ENCODE results near the gene TGFBR3.

DNA sequence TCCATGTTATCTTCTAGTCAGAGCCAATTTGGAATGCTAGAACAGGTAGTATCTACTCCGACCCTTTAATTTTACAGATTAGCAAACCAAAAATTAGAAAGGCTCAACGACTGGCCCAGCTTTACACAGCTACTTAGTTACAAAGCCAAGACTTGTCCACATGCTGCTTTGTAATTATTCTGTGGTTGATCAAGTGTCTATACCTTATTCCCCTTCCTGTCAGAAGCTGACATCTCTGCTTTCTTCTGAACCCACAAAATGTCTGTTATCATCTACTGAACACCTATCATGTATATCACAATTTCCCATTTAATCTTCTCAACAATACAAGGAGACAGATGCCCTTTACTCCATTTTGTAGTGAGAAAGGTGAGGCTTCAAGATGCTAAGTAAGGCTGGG, 15.6 kb downstream of the TGFBR3 start:
- TF ChIP-seq POLR2AphosphoS5 (IDR thresholded peaks at IDR 0.05) (no peak), EP300 (IDR thresholded peaks at IDR 0.05) (no peak)
- TF ChIP-seq, protein P1, sequence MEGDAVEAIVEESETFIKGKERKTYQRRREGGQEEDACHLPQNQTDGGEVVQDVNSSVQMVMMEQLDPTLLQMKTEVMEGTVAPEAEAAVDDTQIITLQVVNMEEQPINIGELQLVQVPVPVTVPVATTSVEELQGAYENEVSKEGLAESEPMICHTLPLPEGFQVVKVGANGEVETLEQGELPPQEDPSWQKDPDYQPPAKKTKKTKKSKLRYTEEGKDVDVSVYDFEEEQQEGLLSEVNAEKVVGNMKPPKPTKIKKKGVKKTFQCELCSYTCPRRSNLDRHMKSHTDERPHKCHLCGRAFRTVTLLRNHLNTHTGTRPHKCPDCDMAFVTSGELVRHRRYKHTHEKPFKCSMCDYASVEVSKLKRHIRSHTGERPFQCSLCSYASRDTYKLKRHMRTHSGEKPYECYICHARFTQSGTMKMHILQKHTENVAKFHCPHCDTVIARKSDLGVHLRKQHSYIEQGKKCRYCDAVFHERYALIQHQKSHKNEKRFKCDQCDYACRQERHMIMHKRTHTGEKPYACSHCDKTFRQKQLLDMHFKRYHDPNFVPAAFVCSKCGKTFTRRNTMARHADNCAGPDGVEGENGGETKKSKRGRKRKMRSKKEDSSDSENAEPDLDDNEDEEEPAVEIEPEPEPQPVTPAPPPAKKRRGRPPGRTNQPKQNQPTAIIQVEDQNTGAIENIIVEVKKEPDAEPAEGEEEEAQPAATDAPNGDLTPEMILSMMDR (IDR thresholded peaks at IDR 0.05) = no peak
